Keratinocyte (primary cell): ENCODE measurements around the gene GPR160. TPM values are rescaled to one million over a fixed set of nuclear protein-coding genes. Genes with fewer than 3 reads are reported as not detected.

Experiments
- DNase-seq: peaks from one replicate; pipeline ENCODE4 v3.0.0-alpha.2; 2011; ENCODE audit warnings: low read depth, missing footprints, low spot score
- FAIRE-seq: peaks from 2 replicates; lab custom pipeline; 2011; peaks lifted over from hg19 to GRCh38; lab: Jason Lieb, UNC
- H2AFZ ChIP-seq: 2 replicates; pipeline ENCODE4 v1.6.0; 2012; ENCODE audit warnings: low read length, control low read depth, inconsistent platforms; ENCODE audit not compliant: control insufficient read depth
- H3K27ac ChIP-seq: 2 replicates; pipeline ENCODE4 v1.5.1; 2011; ENCODE audit warnings: low read length; ENCODE audit not compliant: control insufficient read depth, insufficient read depth
- H3K27me3 ChIP-seq: 3 replicates; pipeline ENCODE4 v1.6.0; 2011; ENCODE audit warnings: low read length; ENCODE audit not compliant: control insufficient read depth, insufficient read depth; ENCODE audit errors: extremely low read depth
- H3K36me3 ChIP-seq, 2 experiments: 2 replicates in 1 of 2; 3 replicates in 1 of 2; pipeline ENCODE4 v1.5.1; 2011; ENCODE audit warnings: low read length in 2 of 2, mild to moderate bottlenecking in 1 of 2; ENCODE audit not compliant: control insufficient read depth in 2 of 2, insufficient read depth in 2 of 2; ENCODE audit errors: extremely low read depth in 1 of 2
- H3K4me1 ChIP-seq: 3 replicates; pipeline ENCODE4 v1.5.1; 2011; ENCODE audit warnings: low read length; ENCODE audit not compliant: control insufficient read depth, insufficient read depth; ENCODE audit errors: extremely low read depth
- H3K4me2 ChIP-seq: 3 replicates; pipeline ENCODE4 v1.6.0; 2011; ENCODE audit warnings: low read depth, low read length; ENCODE audit not compliant: control insufficient read depth, insufficient read depth; ENCODE audit errors: extremely low read depth
- H3K4me3 ChIP-seq, 3 experiments: fragments of 200-600 bp in 1 of 3; sonication (generic) in 1 of 3; 2 replicates in 2 of 3; 3 replicates in 1 of 3; pipeline ENCODE4 v1.5.1; 2011 to 2016; ENCODE audit warnings: low read length in 3 of 3, mild to moderate bottlenecking in 3 of 3, control low read depth in 2 of 3, inconsistent platforms in 1 of 3, low read depth in 1 of 3, mixed read lengths in 1 of 3, mixed run types in 1 of 3, moderate library complexity in 1 of 3; ENCODE audit not compliant: control insufficient read depth in 2 of 3, insufficient read depth in 2 of 3; ENCODE audit errors: extremely low read depth in 1 of 3
- H3K79me2 ChIP-seq: 2 replicates; pipeline ENCODE4 v1.6.0; 2012; ENCODE audit warnings: low read length; ENCODE audit not compliant: control insufficient read depth, insufficient read depth
- H3K9ac ChIP-seq: 3 replicates; pipeline ENCODE4 v1.6.0; 2011; ENCODE audit warnings: low read length; ENCODE audit not compliant: control insufficient read depth, insufficient read depth; ENCODE audit errors: extremely low read depth
- H3K9me1 ChIP-seq: 3 replicates; pipeline ENCODE4 v1.6.0; 2011; ENCODE audit warnings: low read length; ENCODE audit not compliant: control insufficient read depth, insufficient read depth; ENCODE audit errors: extremely low read depth
- H3K9me3 ChIP-seq: 2 replicates; pipeline ENCODE4 v1.5.1; 2012; ENCODE audit warnings: low read depth, low read length; ENCODE audit not compliant: control insufficient read depth
- H4K20me1 ChIP-seq: 3 replicates; pipeline ENCODE4 v1.6.0; 2011; ENCODE audit warnings: low read length; ENCODE audit not compliant: control insufficient read depth, insufficient read depth; ENCODE audit errors: extremely low read depth
- EZH2 ChIP-seq: IDR thresholded peaks from one replicate; pipeline ENCODE4 v1.6.1; 2012; ENCODE audit warnings: inconsistent platforms, mild to moderate bottlenecking, low read length, moderate library complexity
- dilution Hi-C: fragments of 300-500 bp; cut with MboI; formaldehyde crosslinking; loops from one replicate; pipeline ENCODE4 v1.7.0; 2020; ENCODE audit warnings: low sequenced_read_pairs; ENCODE audit not compliant: extremely low pct_ligation_motif_present
- polyA plus RNA-seq, 5 experiments: library from polyadenylated mRNA; depleted of rRNA in 3 of 5; stranded (reverse) in 3 of 5; stranded (forward) in 1 of 5; unstranded in 1 of 5; fragments of >200 nt; gene quantifications; 1 replicate in 1 of 5; 2 replicates in 3 of 5; 3 replicates in 1 of 5; pipeline versions ENCODE4 v1.2.1 to v1.2.3, GENCODE V29; 2011 to 2012; ENCODE audit warnings: missing spikeins in 2 of 5, low read depth in 1 of 5, low replicate concordance in 1 of 5
- TF ChIP-seq, protein P1 (sequence below), 3 experiments: IDR thresholded peaks in 1 of 3; conservative IDR thresholded peaks in 1 of 3; optimal IDR thresholded peaks in 1 of 3; 2 replicates in 2 of 3; 3 replicates in 1 of 3; pipeline versions ENCODE3 to v1.5.1; 2011; ENCODE audit warnings: low read length in 3 of 3, mild to moderate bottlenecking in 3 of 3, moderate library complexity in 2 of 3, control low read depth in 1 of 3, inconsistent platforms in 1 of 3; ENCODE audit not compliant: insufficient read depth in 2 of 3; ENCODE audit errors: extremely low read depth in 1 of 3

The GPR160 gene
- polyA plus RNA-seq, 1 donor (not counting 4 experiments of a cell fraction or from before 2014, with no cell fraction given): 0.22 TPM

DNA sequence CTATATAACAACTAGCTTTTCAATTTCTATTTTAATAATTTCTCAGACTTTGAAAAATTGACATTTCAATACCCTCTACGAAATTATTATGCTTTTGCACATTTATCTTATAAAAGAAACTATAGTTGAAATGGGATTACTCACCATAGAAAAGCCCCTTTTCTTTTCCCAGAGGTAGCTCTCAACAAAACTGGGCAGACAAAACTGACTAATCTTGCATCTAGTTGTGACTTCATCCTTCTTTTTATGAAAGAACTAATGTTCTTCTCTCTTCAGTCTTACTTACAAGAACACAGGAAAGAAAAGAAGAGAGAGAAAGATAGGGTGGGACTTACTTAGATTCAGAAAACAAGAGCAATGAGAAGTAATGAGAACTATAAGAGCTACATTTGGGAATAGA is 61.0 kb downstream of the GPR160 start:
- Histone ChIP-seq H3K9me3 (no peaks in the 10 kb centered on the region), H3K4me3 (no peak overlapping the region), H3K4me2 (no peak overlapping the region), H3K9me1 (no peaks in the 10 kb centered on the region), H2AFZ (no peak overlapping the region), H3K36me3 (peaks cover 10 to 17% of the 10 kb centered on the region in 2 experiments), H3K9ac (no peak overlapping the region), H4K20me1 (no peaks in the 10 kb centered on the region), H3K4me1 (peaks cover 11% of the 10 kb centered on the region), H3K27ac (no peak overlapping the region), H3K27me3 (no peaks in the 10 kb centered on the region), H3K79me2 (no peaks in the 10 kb centered on the region)
- DNase-seq (no peak), FAIRE-seq (no peak)
- dilution Hi-C loops: no loop called here
- TF ChIP-seq EZH2: no peak
- TF ChIP-seq, protein P1, sequence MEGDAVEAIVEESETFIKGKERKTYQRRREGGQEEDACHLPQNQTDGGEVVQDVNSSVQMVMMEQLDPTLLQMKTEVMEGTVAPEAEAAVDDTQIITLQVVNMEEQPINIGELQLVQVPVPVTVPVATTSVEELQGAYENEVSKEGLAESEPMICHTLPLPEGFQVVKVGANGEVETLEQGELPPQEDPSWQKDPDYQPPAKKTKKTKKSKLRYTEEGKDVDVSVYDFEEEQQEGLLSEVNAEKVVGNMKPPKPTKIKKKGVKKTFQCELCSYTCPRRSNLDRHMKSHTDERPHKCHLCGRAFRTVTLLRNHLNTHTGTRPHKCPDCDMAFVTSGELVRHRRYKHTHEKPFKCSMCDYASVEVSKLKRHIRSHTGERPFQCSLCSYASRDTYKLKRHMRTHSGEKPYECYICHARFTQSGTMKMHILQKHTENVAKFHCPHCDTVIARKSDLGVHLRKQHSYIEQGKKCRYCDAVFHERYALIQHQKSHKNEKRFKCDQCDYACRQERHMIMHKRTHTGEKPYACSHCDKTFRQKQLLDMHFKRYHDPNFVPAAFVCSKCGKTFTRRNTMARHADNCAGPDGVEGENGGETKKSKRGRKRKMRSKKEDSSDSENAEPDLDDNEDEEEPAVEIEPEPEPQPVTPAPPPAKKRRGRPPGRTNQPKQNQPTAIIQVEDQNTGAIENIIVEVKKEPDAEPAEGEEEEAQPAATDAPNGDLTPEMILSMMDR (optimal IDR thresholded peaks at IDR 0.05 in 1 of 3, IDR thresholded peaks at IDR 0.05 in 1 of 3, conservative IDR thresholded peaks at IDR 0.05 in 1 of 3; ENCODE audit: extremely low read depth in 1 of 3, insufficient read depth in 2 of 3, low read length in 3 of 3): no peak

DNA sequence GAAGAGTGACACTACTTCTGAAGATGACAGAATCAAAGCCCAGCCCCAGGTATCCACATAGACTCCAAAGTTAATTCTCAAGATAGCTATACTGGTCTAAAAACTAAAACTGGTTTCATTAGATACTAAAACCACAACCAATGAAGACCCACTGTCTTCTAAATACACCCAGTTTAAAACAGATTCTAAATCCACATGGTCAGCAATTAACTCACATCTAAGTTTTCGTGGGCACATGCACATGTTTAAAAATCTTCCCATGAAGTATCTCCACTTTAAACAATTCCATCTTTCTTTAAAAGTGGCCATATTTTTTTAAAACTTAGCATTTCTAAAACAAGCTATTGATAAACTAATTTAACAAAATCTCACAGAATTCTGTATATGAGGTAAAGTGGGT is 63.1 kb downstream of the GPR160 start:
- H3K9me3 ChIP-seq: no peaks in the 10 kb centered on the region
- no peak for TF ChIP-seq EZH2
- TF ChIP-seq, protein P1 (optimal IDR thresholded peaks at IDR 0.05 in 1 of 3, IDR thresholded peaks at IDR 0.05 in 1 of 3, conservative IDR thresholded peaks at IDR 0.05 in 1 of 3; ENCODE audit: extremely low read depth in 1 of 3, insufficient read depth in 2 of 3, low read length in 3 of 3): no peak
- H2AFZ ChIP-seq: no peak overlapping the region
- H3K4me1 ChIP-seq: peaks cover 7% of the 10 kb centered on the region
- H3K4me3 ChIP-seq: no peak overlapping the region
- peaks cover 11 to 18% of the 10 kb centered on the region in 2 experiments for H3K36me3 ChIP-seq
- H3K27ac ChIP-seq: no peak overlapping the region
- no peak overlapping the region for H3K4me2 ChIP-seq
- DNase-seq (no peak), FAIRE-seq (no peak)
- dilution Hi-C loops: no loop called here
- no peaks in the 10 kb centered on the region for H3K27me3 ChIP-seq
- no peak overlapping the region for H3K9ac ChIP-seq
- H3K9me1 ChIP-seq: no peaks in the 10 kb centered on the region
- H3K79me2 ChIP-seq: no peaks in the 10 kb centered on the region
- H4K20me1 ChIP-seq: no peaks in the 10 kb centered on the region
